ENCODE measurements around the gene ODC1.
"Not testable (repeated sequence)": the region's sequence is repeated elsewhere in the genome, so short reads cannot be mapped to it uniquely, and the experiment has no call there.

Gene ODC1

DNA sequence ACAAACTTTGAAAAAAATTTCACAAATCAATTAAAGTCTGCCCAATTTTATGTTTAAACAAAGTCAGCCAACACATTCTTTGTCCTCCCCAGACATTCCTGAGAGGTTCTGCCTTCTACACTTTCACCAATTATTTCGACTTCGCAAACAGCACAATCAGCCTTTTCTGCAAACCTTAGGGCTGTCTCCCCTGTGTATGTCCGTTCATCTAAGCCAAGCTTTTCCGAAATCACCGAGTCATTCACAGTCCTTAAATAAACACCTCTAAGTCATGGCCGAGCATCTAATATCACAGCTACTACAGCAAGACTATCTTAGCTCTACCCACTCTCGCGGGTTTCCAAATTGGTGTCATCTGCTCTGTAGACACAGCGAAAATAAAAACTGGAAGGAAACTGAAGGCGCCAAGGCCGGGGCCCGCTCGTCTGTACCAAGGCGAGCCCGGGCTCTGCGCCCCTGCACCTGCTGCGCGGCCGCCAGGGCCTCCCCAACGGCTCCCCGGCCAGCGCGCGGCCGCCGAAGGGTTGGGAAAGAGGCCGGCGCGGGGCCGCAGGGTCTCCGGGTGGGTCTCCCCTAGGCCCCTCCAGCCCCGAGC, 730 bp downstream of the ODC1 start:
- peaks cover 2% of the 10 kb centered on the region for H3K4me1 ChIP-seq (ENCODE audit: control insufficient read depth, insufficient read depth, low read length)
- peak overlapping the region; percentile 74 for H3K4me3 ChIP-seq (ENCODE audit: low read length)
- peak overlapping the region; percentile 83 for H3K27ac ChIP-seq (ENCODE audit: low read depth, low read length)
- H3K36me3 ChIP-seq (ENCODE audit: control insufficient read depth, insufficient read depth, low read length): peaks cover 14% of the 10 kb centered on the region
- H3K9ac ChIP-seq (ENCODE audit: low read length): peak overlapping the region; percentile 58
- no peaks in the 10 kb centered on the region for H3K27me3 ChIP-seq (ENCODE audit: control insufficient read depth, insufficient read depth, low read length)

DNA sequence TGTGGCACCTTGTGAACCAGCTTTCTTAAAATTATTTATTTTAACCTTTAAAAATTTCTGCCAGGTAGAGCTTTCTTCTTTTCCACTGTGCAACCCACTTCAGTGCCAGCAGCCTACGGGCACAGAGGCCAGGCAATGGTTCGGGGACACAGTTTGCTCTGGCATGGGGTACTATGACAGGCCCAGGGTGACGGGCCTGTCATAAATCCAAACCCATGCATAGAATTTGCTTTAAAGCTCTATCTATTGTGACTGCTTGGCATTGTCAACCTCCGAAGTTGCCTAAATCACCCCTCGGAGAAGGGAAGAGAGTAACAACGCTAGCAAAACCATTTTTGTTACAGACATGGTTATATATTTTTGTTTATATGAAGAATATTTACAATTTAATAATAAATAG, 1.5 kb downstream of the ODC1 start:
- Histone ChIP-seq H3K9ac (ENCODE audit: low read length) (no peak overlapping the region), H3K36me3 (ENCODE audit: control insufficient read depth, insufficient read depth, low read length) (peaks cover 17% of the 10 kb centered on the region), H3K27me3 (ENCODE audit: control insufficient read depth, insufficient read depth, low read length) (no peaks in the 10 kb centered on the region), H3K4me3 (ENCODE audit: low read length) (no peak overlapping the region), H3K4me1 (ENCODE audit: control insufficient read depth, insufficient read depth, low read length) (peaks cover 2% of the 10 kb centered on the region), H3K27ac (ENCODE audit: low read depth, low read length) (no peak overlapping the region)

DNA sequence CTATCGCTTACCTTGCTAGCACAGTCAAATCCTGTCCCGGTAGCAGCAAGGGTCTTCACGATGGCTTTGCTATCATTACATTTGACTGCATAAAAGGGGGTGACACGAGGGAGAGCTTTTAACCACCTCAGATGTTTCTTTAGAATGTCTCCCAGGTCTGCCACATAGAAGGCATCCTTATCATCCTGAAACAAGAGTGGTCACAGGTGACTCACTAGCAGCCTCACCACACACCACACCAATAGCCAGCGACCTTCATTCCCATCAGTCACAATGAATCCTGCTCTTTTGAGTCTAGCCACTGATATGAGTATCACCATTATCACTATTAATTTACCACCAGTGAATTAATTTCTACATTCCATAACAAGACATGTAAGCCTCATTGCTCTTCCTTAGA, 3.7 kb downstream of the ODC1 start:
- Histone ChIP-seq H3K27ac (ENCODE audit: low read depth, low read length) (no peak overlapping the region), H3K27me3 (ENCODE audit: control insufficient read depth, insufficient read depth, low read length) (no peaks in the 10 kb centered on the region), H3K36me3 (ENCODE audit: control insufficient read depth, insufficient read depth, low read length) (peaks cover 35% of the 10 kb centered on the region), H3K4me1 (ENCODE audit: control insufficient read depth, insufficient read depth, low read length) (peaks cover 2% of the 10 kb centered on the region), H3K9ac (ENCODE audit: low read length) (no peak overlapping the region), H3K4me3 (ENCODE audit: low read length) (no peak overlapping the region)

DNA sequence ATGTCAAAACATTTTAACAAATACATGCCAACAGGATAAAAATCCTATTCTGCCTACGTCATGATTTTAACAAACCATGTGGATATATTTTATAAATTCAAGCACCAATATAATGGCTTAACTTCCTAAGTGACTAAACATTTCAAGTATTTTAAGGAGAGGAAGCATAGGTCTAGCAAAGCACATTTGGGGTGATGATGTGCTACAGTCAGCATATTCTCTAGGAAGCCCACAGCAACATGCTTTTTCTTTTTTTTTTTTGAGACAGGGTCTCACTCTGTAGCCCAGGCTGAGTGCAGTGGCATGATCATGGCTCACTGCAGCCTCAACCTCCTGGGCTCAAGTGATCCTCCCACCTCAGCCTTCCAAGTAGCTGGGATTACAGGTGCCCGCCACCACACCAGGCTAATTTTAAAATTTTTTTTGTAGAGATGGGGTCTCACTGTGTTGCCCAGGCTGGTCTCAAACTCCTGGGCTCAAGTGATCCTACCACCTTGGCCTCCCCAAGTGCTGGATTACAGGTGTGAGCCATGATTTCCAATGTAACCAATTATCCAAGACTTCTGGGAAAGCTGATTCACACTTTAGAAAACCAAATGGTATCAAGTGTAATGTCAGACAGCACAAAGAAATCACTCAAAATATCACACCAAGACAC, 5.5 kb downstream of the ODC1 start:
- peaks cover 35% of the 10 kb centered on the region for H3K36me3 ChIP-seq (ENCODE audit: control insufficient read depth, insufficient read depth, low read length)
- not testable (repeated sequence) for H3K9ac ChIP-seq (ENCODE audit: low read length); H3K4me3 ChIP-seq (ENCODE audit: low read length); H3K27ac ChIP-seq (ENCODE audit: low read depth, low read length); H3K4me1 ChIP-seq (ENCODE audit: control insufficient read depth, insufficient read depth, low read length); H3K27me3 ChIP-seq (ENCODE audit: control insufficient read depth, insufficient read depth, low read length)

DNA sequence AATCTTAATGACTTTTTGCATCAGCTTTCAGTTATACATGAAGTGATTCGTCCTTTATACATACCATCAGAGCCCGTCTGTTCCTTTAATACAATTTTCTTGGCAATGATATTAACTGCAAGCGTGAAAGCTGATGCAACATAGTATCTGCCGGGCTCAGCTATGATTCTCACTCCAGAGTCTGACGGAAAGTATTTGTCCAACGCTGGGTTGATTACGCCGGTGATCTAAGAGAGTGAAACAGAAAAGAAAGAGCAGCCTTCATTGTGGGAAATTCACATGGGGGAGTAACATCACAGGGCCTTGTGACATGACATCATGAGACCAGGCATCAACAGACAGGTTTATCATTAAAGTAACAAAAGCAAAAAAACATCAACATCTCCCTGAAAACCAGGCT, 6.2 kb downstream of the ODC1 start:
- no peak overlapping the region for H3K4me3 ChIP-seq (ENCODE audit: low read length)
- no peaks in the 10 kb centered on the region for H3K27me3 ChIP-seq (ENCODE audit: control insufficient read depth, insufficient read depth, low read length)
- peaks cover 35% of the 10 kb centered on the region for H3K36me3 ChIP-seq (ENCODE audit: control insufficient read depth, insufficient read depth, low read length)
- peaks cover 2% of the 10 kb centered on the region for H3K4me1 ChIP-seq (ENCODE audit: control insufficient read depth, insufficient read depth, low read length)
- no peak overlapping the region for H3K27ac ChIP-seq (ENCODE audit: low read depth, low read length)
- no peak overlapping the region for H3K9ac ChIP-seq (ENCODE audit: low read length)

DNA sequence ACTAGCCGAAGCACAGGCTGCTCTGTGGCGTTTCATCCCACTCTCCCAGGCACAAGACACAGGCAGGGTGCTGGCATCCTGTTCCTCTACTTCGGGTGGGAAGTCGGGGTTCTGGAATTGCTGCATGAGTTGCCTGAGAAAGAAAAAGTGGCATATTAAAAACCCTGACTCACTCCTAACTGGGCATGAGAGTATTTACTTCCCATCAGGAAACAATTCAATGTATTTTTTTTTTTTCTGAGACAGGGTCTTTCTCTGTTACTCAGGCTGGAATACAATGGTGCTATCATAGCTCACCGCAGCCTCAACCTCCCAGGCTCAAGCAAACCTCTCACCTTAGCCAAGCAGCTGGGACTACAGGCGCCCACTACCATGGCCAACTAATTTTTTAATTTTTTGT, 7.4 kb downstream of the ODC1 start:
- H3K9ac ChIP-seq (ENCODE audit: low read length): no peak overlapping the region
- H3K36me3 ChIP-seq (ENCODE audit: control insufficient read depth, insufficient read depth, low read length): peaks cover 35% of the 10 kb centered on the region
- H3K4me1 ChIP-seq (ENCODE audit: control insufficient read depth, insufficient read depth, low read length): no peaks in the 10 kb centered on the region
- no peak overlapping the region for H3K27ac ChIP-seq (ENCODE audit: low read depth, low read length)
- no peaks in the 10 kb centered on the region for H3K27me3 ChIP-seq (ENCODE audit: control insufficient read depth, insufficient read depth, low read length)
- no peak overlapping the region for H3K4me3 ChIP-seq (ENCODE audit: low read length)

DNA sequence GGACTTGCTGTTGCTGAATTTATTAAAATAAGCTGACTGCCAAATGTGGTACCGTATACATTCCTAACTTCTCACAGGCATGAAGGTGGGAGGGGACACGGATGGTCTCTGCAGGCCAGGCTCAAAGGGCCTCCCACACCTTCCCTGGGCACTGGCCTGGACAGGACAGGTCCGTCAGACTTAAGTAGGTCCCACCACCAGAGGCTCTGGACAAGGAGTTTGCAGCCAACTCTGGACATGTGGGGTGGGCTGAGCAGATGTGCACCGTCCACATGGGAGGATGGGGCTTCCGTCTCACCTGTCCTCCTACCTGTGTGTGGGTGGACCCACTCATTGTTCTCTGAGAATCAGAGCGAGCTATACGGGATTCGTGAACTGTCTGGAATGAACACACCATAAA, 8.2 kb downstream of the ODC1 start:
- H3K36me3 ChIP-seq (ENCODE audit: control insufficient read depth, insufficient read depth, low read length): peaks cover 35% of the 10 kb centered on the region
- H3K9ac ChIP-seq (ENCODE audit: low read length): no peak overlapping the region
- H3K27ac ChIP-seq (ENCODE audit: low read depth, low read length): no peak overlapping the region
- no peaks in the 10 kb centered on the region for H3K27me3 ChIP-seq (ENCODE audit: control insufficient read depth, insufficient read depth, low read length)
- no peaks in the 10 kb centered on the region for H3K4me1 ChIP-seq (ENCODE audit: control insufficient read depth, insufficient read depth, low read length)
- H3K4me3 ChIP-seq (ENCODE audit: low read length): no peak overlapping the region

DNA sequence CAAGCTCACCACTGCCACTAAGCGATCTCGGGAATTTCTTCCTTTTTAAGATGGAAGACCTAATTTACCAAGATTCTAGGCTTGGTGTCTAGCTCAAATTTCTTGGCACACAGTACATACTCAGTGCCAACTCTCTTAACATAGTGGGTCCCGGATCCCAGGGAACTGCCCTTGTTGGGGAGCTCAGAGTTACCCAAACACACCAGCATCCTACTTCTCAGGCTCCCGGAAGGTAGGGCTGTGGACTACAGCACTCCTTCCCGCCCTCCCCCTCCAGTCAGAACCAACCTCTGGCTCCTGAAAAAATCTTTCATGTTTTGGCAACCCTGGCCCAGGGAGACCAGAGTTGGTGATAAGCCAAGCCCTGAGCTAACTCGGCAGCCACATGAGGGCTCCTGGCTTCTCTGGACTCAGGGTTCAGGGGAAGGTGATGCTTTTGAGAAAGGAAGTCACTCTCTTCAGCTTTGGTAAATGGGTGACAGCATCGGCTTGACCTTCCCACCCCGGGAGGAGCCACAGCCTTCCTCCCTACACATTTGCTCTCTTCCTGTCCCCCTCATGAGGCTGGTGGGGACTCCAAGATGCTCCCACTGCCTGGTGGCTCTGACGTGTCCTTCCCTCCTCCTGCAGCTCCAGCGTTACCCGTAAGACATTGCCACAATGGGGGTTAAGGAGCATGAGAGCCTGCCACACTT, 8.8 kb downstream of the ODC1 start:
- Histone ChIP-seq H3K9ac (ENCODE audit: low read length) (no peak overlapping the region), H3K4me1 (ENCODE audit: control insufficient read depth, insufficient read depth, low read length) (no peaks in the 10 kb centered on the region), H3K36me3 (ENCODE audit: control insufficient read depth, insufficient read depth, low read length) (peaks cover 35% of the 10 kb centered on the region), H3K4me3 (ENCODE audit: low read length) (no peak overlapping the region), H3K27ac (ENCODE audit: low read depth, low read length) (no peak overlapping the region), H3K27me3 (ENCODE audit: control insufficient read depth, insufficient read depth, low read length) (no peaks in the 10 kb centered on the region)

DNA sequence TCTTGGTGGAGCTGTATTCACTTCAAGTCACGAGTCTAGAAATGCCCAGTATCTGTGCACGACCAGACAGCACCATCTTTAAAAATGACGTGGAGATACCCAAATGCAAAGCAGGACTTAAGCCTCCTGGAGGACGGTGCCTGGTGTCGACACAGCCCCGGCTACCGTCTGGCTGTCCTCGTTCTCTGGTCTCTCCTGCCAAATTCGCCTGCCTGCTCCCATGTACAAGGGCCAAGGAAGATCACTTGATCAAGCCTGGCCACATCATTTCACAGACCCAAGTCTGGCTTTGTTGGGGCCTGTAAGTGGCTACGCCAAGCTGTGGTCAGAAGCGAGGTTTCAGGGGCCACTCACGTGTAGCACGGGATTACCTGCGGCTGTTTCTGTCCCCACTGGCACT, 9.4 kb downstream of the ODC1 start:
- Histone ChIP-seq H3K27me3 (ENCODE audit: control insufficient read depth, insufficient read depth, low read length) (no peaks in the 10 kb centered on the region), H3K36me3 (ENCODE audit: control insufficient read depth, insufficient read depth, low read length) (peaks cover 30% of the 10 kb centered on the region), H3K27ac (ENCODE audit: low read depth, low read length) (no peak overlapping the region), H3K4me3 (ENCODE audit: low read length) (no peak overlapping the region), H3K4me1 (ENCODE audit: control insufficient read depth, insufficient read depth, low read length) (no peaks in the 10 kb centered on the region), H3K9ac (ENCODE audit: low read length) (no peak overlapping the region)

DNA sequence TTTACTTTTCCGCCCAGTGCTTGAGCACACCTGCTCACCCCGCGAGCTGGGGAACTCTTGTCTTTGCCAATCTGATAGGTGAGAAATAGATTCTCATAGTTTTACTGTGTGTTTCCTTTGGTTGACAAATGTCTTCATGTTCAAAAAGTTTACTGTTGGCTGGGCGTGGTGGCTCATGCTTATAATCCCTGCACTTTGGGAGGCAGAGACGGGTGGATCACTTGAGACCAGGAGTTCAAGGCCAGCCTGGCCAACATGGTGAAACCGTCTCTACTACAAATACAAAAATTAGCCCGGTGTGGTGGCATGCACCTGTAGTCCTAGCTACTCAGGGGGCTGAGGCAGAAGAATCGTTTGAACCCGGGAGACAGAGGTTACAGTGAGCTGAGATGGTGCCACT, 10.3 kb downstream of the ODC1 start:
- H3K27ac ChIP-seq (ENCODE audit: low read depth, low read length): no peak overlapping the region

DNA sequence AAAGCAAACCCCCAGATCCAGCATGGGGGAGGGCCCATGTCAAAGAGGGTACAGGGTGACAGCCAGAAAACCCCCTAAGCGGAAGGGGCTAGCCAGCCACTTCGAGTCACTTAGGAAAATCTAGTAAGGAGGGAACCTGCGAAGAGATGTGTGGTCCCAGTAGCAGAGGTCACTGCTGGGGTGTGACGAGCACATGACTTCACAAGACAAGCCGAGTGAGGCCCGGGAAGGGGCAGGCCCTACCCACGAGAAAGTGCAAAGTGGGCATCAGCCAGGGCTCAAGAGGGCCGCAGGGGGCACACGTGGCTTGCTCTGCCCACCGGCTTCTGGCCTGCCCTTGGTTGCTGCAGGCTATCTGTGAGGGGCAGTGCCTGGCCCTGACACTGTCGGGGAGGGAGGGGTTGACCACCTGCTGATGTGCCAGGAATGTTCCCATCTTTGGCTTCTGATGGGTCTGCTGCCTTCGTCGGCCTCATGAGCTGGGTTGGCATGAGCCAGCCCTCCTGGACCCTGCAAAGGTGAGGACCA, 11.5 kb downstream of the ODC1 start:
- Histone ChIP-seq H3K36me3 (ENCODE audit: control insufficient read depth, insufficient read depth, low read length) (peaks cover 18% of the 10 kb centered on the region), H3K27me3 (ENCODE audit: control insufficient read depth, insufficient read depth, low read length) (no peaks in the 10 kb centered on the region), H3K9ac (ENCODE audit: low read length) (no peak overlapping the region), H3K27ac (ENCODE audit: low read depth, low read length) (no peak overlapping the region), H3K4me3 (ENCODE audit: low read length) (no peak overlapping the region), H3K4me1 (ENCODE audit: control insufficient read depth, insufficient read depth, low read length) (no peaks in the 10 kb centered on the region)

More for the DNA sequence above, 10.3 kb downstream of the ODC1 start:
- no peak overlapping the region for H3K9ac ChIP-seq (ENCODE audit: low read length)
- H3K36me3 ChIP-seq (ENCODE audit: control insufficient read depth, insufficient read depth, low read length): peaks cover 22% of the 10 kb centered on the region
- H3K27me3 ChIP-seq (ENCODE audit: control insufficient read depth, insufficient read depth, low read length): no peaks in the 10 kb centered on the region
- H3K4me3 ChIP-seq (ENCODE audit: low read length): no peak overlapping the region
- no peaks in the 10 kb centered on the region for H3K4me1 ChIP-seq (ENCODE audit: control insufficient read depth, insufficient read depth, low read length)

DNA sequence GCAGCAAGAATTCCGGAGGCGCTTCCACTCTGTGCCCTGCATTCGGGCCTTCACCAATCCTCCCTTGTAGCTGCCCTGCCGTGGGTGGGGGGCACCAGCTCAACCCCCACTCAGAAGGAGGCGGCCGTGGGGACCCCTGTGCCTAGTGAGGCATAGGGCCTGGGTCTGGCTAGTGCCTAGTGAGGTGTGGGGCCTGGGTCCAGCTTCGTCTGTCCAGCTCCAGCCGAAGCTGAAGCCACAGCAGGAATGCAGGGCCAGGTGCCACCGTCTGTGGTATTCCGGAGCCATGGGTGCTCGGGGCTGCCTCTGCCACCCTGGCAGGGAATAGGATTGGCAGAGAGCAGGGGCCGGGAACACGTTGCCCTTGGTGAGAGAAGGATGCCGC, 12.3 kb downstream of the ODC1 start:
- H3K9ac ChIP-seq (ENCODE audit: low read length): no peak overlapping the region
- H3K36me3 ChIP-seq (ENCODE audit: control insufficient read depth, insufficient read depth, low read length): peaks cover 12% of the 10 kb centered on the region
- H3K27me3 ChIP-seq (ENCODE audit: control insufficient read depth, insufficient read depth, low read length): no peaks in the 10 kb centered on the region
- no peak overlapping the region for H3K4me3 ChIP-seq (ENCODE audit: low read length)
- H3K4me1 ChIP-seq (ENCODE audit: control insufficient read depth, insufficient read depth, low read length): no peaks in the 10 kb centered on the region
- no peak overlapping the region for H3K27ac ChIP-seq (ENCODE audit: low read depth, low read length)

Data from rectal smooth muscle tissue (tissue), 1 donor.